Fibroblast of lung (primary cell): ENCODE results near the gene RHBDD1. TPM values are rescaled to one million over a fixed set of nuclear protein-coding genes. Genes with fewer than 3 reads are reported as not detected.

Source experiments
- DNase-seq, 2 donors: peaks; one replicate each; pipeline versions ENCODE4 v3.0.0 to v3.0.0-alpha.2; 2010; ENCODE audit warnings: low read depth in 2 of 2
- H2AFZ ChIP-seq: 2 replicates; pipeline ENCODE4 v1.5.1; 2012; ENCODE audit warnings: low read length, control low read depth, inconsistent platforms
- H3K27ac ChIP-seq: 2 replicates; pipeline ENCODE4 v1.5.1; 2011; ENCODE audit warnings: low read length, control low read depth; ENCODE audit not compliant: insufficient read depth
- H3K27me3 ChIP-seq: 2 replicates; pipeline ENCODE4 v1.5.1; 2011; ENCODE audit warnings: mild to moderate bottlenecking, low read length; ENCODE audit not compliant: control insufficient read depth, insufficient read depth
- H3K36me3 ChIP-seq: 2 replicates; pipeline ENCODE4 v1.5.1; 2011; ENCODE audit warnings: low read length; ENCODE audit not compliant: control insufficient read depth, insufficient read depth
- H3K4me1 ChIP-seq: 2 replicates; pipeline ENCODE4 v1.5.1; 2011; ENCODE audit warnings: low read length; ENCODE audit not compliant: control insufficient read depth, insufficient read depth; ENCODE audit errors: extremely low read depth
- H3K4me2 ChIP-seq: 2 replicates; pipeline ENCODE4 v1.5.1; 2011; ENCODE audit warnings: low read length, control low read depth; ENCODE audit not compliant: insufficient read depth; ENCODE audit errors: extremely low read depth
- H3K4me3 ChIP-seq, 4 experiments: fragments of 200-600 bp in 1 of 4; sonication (generic) in 1 of 4; replicated peaks in 1 of 4; 2 replicates each; pipeline ENCODE4 v1.5.1; 2011 to 2016; ENCODE audit warnings: low read length in 4 of 4, low read depth in 3 of 4, mild to moderate bottlenecking in 3 of 4, control low read depth in 2 of 4, inconsistent platforms in 1 of 4, mixed read lengths in 1 of 4; ENCODE audit not compliant: insufficient read depth in 1 of 4; ENCODE audit errors: control extremely low read depth in 1 of 4
- H3K79me2 ChIP-seq: 2 replicates; pipeline ENCODE4 v1.5.1; 2012; ENCODE audit warnings: mild to moderate bottlenecking, low read length, inconsistent platforms; ENCODE audit not compliant: control insufficient read depth, insufficient read depth
- H3K9ac ChIP-seq: 2 replicates; pipeline ENCODE4 v1.5.1; 2011; ENCODE audit warnings: mild to moderate bottlenecking, low read length, control low read depth; ENCODE audit not compliant: insufficient read depth
- H3K9me3 ChIP-seq: 2 replicates; pipeline ENCODE4 v1.5.1; 2012; ENCODE audit warnings: low read depth, low read length; ENCODE audit not compliant: control insufficient read depth, insufficient read depth
- H4K20me1 ChIP-seq: 2 replicates; pipeline ENCODE4 v1.5.1; 2011; ENCODE audit warnings: low read length; ENCODE audit not compliant: control insufficient read depth, insufficient read depth; ENCODE audit errors: extremely low read depth
- EZH2 ChIP-seq: IDR thresholded peaks from 2 replicates; pipeline ENCODE4 v1.5.1; 2012; ENCODE audit warnings: low read length, control low read depth, mild to moderate bottlenecking; ENCODE audit errors: missing control alignments
- polyA plus RNA-seq, 2 donors: library from polyadenylated mRNA; depleted of rRNA in 1 of 2; stranded (reverse) in 1 of 2; unstranded in 1 of 2; fragments of >200 nt; gene quantifications; 2 replicates each; pipeline ENCODE4 v1.2.1, GENCODE V29; 2011 to 2012; ENCODE audit warnings: missing spikeins in 1 of 2
- total RNA-seq: library from RNA; depleted of rRNA; stranded (reverse); fragments of >200 nt; gene quantifications from 2 replicates; pipeline ENCODE4 v1.2.1, GENCODE V29; 2014
- TF ChIP-seq, protein P1 (sequence below), 2 donors: IDR thresholded peaks in 1 of 2; conservative IDR thresholded peaks in 1 of 2; 1 replicate in 1 of 2; 2 replicates in 1 of 2; pipeline ENCODE4 v1.5.1; 2011 to 2012; ENCODE audit warnings: low read length in 2 of 2, control low read depth in 1 of 2, inconsistent platforms in 1 of 2, low read depth in 1 of 2, mild to moderate bottlenecking in 1 of 2

RHBDD1 gene
- total and polyA plus RNA-seq, 2 donors (not counting 1 experiment from before 2014, with no cell fraction given), result 31.5 to 85.4 TPM

DNA sequence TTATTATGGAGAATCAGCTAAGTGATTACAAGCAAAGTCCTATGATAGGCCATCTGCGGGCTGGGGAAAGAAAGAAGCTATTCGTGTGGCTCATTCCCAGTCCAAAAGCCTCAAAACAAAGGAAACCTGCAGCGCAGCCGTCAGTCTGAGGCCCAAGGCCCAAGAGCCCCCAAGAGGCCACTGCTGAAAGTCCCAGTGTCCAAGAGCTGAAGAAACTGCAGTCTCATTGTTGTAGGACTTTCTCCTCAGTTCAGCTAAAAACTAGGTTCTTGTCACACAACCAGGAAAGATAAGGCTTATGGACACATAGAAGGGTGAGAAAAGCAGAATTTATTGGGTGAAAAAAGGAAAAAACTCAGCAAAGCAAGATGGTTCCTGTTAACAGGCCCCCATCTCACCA, 143.2 kb downstream of the RHBDD1 start:
- Histone ChIP-seq H2AFZ (no peak overlapping the region), H4K20me1 (no peaks in the 10 kb centered on the region), H3K79me2 (no peaks in the 10 kb centered on the region), H3K27me3 (no peaks in the 10 kb centered on the region), H3K9ac (no peak overlapping the region), H3K4me1 (peaks cover 3% of the 10 kb centered on the region), H3K4me2 (no peak overlapping the region), H3K4me3 (no peak overlapping the region), H3K36me3 (no peaks in the 10 kb centered on the region), H3K27ac (no peak overlapping the region), H3K9me3 (no peaks in the 10 kb centered on the region)
- TF ChIP-seq, protein P1, sequence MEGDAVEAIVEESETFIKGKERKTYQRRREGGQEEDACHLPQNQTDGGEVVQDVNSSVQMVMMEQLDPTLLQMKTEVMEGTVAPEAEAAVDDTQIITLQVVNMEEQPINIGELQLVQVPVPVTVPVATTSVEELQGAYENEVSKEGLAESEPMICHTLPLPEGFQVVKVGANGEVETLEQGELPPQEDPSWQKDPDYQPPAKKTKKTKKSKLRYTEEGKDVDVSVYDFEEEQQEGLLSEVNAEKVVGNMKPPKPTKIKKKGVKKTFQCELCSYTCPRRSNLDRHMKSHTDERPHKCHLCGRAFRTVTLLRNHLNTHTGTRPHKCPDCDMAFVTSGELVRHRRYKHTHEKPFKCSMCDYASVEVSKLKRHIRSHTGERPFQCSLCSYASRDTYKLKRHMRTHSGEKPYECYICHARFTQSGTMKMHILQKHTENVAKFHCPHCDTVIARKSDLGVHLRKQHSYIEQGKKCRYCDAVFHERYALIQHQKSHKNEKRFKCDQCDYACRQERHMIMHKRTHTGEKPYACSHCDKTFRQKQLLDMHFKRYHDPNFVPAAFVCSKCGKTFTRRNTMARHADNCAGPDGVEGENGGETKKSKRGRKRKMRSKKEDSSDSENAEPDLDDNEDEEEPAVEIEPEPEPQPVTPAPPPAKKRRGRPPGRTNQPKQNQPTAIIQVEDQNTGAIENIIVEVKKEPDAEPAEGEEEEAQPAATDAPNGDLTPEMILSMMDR (conservative IDR thresholded peaks at IDR 0.05 in 1 of 2, IDR thresholded peaks at IDR 0.05 in 1 of 2; ENCODE audit: low read depth in 1 of 2, low read length in 2 of 2), result no peak
- no peak for TF ChIP-seq EZH2
- no peak for DNase-seq

DNA sequence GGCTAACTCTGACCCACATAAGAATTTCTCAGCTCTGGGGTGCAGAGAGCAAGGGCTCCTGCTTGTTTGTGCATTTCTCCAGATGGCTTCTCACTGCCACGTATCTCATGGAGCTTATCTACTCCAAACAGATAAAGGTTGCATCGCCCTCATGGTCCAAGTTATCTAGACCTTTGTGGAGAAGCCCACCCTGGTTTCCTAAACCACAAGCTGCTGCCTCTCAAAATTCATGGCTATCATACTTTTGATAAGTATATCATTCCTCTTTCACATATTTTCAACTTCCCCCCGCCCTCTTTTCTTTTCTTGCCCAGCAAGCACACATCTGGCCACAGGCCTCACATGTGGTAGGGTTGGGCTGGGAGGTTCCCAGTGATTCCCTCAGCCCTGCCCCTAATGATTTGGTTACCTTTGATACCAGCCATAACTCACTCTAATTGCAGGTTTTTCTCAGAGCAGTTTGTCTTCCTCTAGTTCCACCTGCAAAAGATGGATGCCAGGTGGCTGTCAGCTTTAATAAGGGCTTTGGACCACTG, 146.0 kb downstream of the RHBDD1 start:
- no peak overlapping the region for H3K4me2 ChIP-seq
- H3K4me3 ChIP-seq, result no peak overlapping the region
- H3K27ac ChIP-seq, result no peak overlapping the region
- no peaks in the 10 kb centered on the region for H3K36me3 ChIP-seq
- H3K9me3 ChIP-seq, result no peaks in the 10 kb centered on the region
- H2AFZ ChIP-seq, result no peak overlapping the region
- no peak overlapping the region for H3K9ac ChIP-seq
- peaks cover 6% of the 10 kb centered on the region for H3K4me1 ChIP-seq
- TF ChIP-seq, protein P1 (conservative IDR thresholded peaks at IDR 0.05 in 1 of 2, IDR thresholded peaks at IDR 0.05 in 1 of 2; ENCODE audit: low read depth in 1 of 2, low read length in 2 of 2), result no peak
- no peak for TF ChIP-seq EZH2
- no peaks in the 10 kb centered on the region for H4K20me1 ChIP-seq
- H3K79me2 ChIP-seq, result no peaks in the 10 kb centered on the region
- no peak for DNase-seq
- no peaks in the 10 kb centered on the region for H3K27me3 ChIP-seq

DNA sequence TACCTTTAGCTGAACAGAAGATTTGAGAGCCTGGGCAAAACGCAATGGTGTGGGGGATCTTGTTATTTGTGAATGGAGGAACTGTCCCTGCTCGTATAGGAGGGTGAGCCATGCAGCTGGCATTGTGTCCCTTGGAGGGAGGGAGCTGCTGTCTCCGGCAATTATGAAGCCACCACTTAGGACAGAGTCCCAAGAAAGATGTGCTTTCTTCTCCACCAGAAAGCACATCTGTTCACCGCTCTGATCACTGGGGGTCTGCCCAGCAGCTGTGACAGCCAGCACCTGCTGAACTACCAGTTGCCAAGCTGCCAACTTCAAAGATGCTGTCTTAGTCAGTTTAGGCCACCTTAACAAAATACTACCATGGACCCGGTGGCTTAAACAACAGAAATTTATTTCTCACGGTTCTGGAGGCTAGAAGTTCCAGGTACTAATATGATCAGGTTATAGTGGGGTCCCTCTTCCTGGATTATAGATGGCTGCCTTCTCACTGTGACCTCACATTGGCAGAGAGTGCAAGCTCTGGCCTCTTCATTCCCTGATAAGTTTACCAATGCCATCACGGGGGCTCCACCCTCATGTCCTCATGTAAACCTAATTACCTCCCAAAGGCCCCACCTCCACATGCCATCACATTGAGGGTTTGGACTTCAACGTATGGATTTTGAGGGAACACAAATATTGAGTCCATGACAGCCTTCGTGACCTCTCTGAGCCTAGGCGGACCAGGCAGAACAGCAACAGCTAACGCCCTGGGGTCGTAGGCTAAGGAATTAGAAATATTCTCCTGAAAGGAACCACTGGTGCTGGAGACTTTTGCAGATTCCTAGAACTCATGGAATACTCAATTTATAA, 148.3 kb downstream of the RHBDD1 start:
- no peak for TF ChIP-seq EZH2
- TF ChIP-seq, protein P1 (conservative IDR thresholded peaks at IDR 0.05 in 1 of 2, IDR thresholded peaks at IDR 0.05 in 1 of 2; ENCODE audit: low read depth in 1 of 2, low read length in 2 of 2), result no peak
- H3K9ac ChIP-seq, result no peak overlapping the region
- H3K4me1 ChIP-seq, result peaks cover 3% of the 10 kb centered on the region
- no peaks in the 10 kb centered on the region for H4K20me1 ChIP-seq
- H3K27ac ChIP-seq, result no peak overlapping the region
- no peaks in the 10 kb centered on the region for H3K9me3 ChIP-seq
- no peaks in the 10 kb centered on the region for H3K79me2 ChIP-seq
- no peak overlapping the region for H3K4me2 ChIP-seq
- no peak overlapping the region for H2AFZ ChIP-seq
- no peaks in the 10 kb centered on the region for H3K27me3 ChIP-seq
- H3K36me3 ChIP-seq, result no peaks in the 10 kb centered on the region
- no peak for DNase-seq
- H3K4me3 ChIP-seq, result no peak overlapping the region
